Transverse colon (tissue), 4 donors: ENCODE measurements around the gene ZNF445.

Experiments used
- CTCF ChIP-seq, 5 experiments: fragments of 200-600 bp in 3 of 5; fragments of 450-650 bp in 2 of 5; sonication (generic) in 3 of 5; IDR thresholded peaks; 1 replicate in 2 of 5; 2 replicates in 3 of 5; pipeline ENCODE4 v1.5.1; 2016 to 2017; ENCODE audit warnings: antibody characterized with exemption in 5 of 5, inconsistent platforms in 3 of 5, mild to moderate bottlenecking in 2 of 5, moderate library complexity in 1 of 5
- EP300 ChIP-seq: sonication (generic); formaldehyde crosslinking; IDR thresholded peaks from one replicate; pipeline ENCODE4 v1.6.1; 2017; ENCODE audit warnings: antibody characterized with exemption, low read depth
- POLR2A ChIP-seq: fragments of 450-650 bp; IDR thresholded peaks from one replicate; pipeline ENCODE4 v1.6.1; 2016; ENCODE audit warnings: antibody characterized with exemption, mild to moderate bottlenecking, moderate library complexity
- POLR2AphosphoS5 ChIP-seq, 3 donors: sonication (generic); formaldehyde crosslinking; IDR thresholded peaks; one replicate each; pipeline ENCODE4 v1.6.1; 2016; ENCODE audit warnings: antibody characterized with exemption in 3 of 3

GRCh38 chr3:44416031-44417030 is 61.1 kb downstream of the ZNF445 start:
- TF ChIP-seq CTCF (IDR thresholded peaks at IDR 0.05) (no peak), EP300 (no peak), POLR2AphosphoS5 (IDR thresholded peaks at IDR 0.05) (no peak), POLR2A (no peak)
